SU-DHL-6 (cell line): Measurements from ENCODE around the gene GPT2.

Source experiments
- CTCF ChIP-seq: fragments of 200-600 bp; sonication (generic); IDR thresholded peaks from one replicate; pipeline ENCODE4 v1.5.1; 2017; ENCODE audit warnings: antibody characterized with exemption, mild to moderate bottlenecking, low read length, moderate library complexity; ENCODE audit not compliant: insufficient read depth, poor library complexity, severe bottlenecking
- EZH2phosphoT487 ChIP-seq: fragments of 200-600 bp; sonication (generic), shearing (Covaris generic); conservative IDR thresholded peaks from 2 replicates; pipeline ENCODE4 v1.6.1; 2018; ENCODE audit warnings: mild to moderate bottlenecking, antibody characterized with exemption, low read length, moderate library complexity, mixed read lengths

GRCh38 chr16:46845952-46846351 lies 38.2 kb upstream of the GPT2 start:
- TF ChIP-seq CTCF = no peak
- TF ChIP-seq EZH2phosphoT487 = no peak
